ENCODE data around the gene XPNPEP3.
A peak's percentile ranks its signal among the peaks of the same experiment; 100 is the strongest.
"Not testable (repeated sequence)": the region's sequence is repeated elsewhere in the genome, so short reads cannot be mapped to it uniquely, and the experiment has no call there.

XPNPEP3 gene

DNA sequence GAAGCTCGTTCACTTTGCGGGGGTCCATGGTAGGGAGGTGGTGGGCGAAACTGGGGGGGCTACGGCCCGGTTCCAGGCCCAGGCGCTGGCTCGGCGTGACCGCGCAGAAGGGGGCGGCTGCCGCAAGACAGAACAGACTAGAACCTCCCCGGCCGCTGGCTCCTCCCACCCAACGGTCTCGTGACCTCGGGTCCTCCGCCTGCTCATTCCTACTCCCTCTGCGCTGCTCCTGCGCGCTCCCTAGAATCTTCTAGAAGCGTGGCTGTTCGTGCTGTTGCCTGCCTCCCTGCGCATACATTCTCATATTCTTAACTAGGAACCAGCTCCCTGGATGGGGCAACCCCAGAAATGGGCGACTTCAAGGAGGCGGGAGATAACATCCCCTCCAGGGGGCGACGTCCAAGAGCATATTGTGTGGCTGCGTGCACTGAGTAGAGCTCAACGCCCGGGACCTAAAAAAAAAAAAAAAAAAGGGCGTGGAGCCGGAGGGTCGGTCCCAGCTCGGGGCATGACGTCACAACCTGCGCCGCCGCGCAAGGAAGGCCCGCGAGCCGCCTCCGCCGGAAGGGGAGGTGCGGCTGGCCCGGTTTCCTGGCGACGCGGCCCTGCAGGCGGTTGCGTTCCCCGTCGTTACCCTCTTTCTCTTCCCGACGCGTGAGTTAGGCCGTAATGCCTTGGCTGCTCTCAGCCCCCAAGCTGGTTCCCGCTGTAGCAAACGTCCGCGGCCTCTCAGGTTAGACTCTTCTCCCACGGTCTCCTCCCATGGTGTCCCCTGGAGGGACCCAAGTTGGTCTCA, at the start of gene XPNPEP3, which contains the start of gene ST13:
TSS of gene XPNPEP3 (plus strand) at position 636 of the 796 bp plus-strand sequence. CDS start at position 670, 34 bp downstream.
TSS of gene ST13 (minus strand) at position 127 of the 796 bp plus-strand sequence. CDS start at position 28, 99 bp downstream.
- peak; percentile 54 for DNase-seq

DNA sequence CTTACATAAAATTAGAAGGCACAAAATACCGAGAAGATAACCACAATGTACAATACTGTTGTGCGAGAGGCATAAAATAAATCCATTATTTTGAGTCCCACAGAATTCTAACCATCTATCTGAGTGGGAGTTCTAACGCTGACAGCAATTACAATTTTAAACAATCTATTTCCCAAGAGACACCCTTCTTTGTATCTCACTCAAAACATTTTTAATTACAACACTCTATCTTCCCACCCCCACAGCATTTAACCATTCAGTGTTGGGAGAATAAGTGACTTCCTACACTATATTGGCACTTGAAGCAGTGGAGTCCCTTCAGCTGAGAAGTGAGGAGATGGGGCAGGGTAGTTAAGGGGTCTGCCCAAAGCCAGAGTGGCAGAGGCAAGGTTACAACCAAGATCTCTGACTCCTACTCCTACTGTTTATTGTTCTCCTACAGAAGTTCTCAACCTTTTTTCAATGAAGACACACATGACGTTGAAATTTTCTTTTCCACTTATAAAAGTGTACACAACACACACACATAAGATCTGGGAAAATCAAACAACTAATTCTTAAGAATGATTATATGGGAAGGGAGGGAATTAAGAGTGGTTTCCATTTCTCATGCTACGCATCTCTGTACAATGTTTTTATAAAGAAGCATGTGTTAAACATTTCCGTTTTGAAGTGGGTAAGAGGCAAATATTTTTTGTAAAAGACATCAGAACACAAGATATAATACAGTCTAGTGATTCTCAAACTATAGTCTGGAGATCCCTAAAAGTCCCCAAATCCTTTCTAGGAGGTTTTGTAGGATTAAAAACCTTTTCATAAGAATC, 48.7 kb upstream of the XPNPEP3 start:
- no peak for DNase-seq

DNA sequence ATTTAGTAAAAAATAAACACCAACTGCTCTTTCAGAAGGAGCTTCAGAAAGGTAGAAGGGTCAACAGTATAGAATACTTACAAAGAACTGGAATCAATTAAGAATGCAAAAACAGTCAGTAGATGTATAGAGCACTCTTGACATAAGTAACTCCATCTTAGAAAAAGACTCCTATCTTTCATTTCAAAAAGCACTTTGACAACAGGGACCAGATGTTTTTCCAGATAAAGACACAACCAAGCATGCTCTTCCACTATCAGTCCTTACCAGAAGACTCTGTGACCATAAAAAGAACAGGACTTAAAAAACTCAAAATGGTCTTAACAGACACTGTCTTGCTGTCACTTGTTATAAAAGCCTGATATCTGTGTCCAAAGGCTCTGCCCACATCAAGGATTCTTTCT, 43.0 kb upstream of the XPNPEP3 start:
- no peak for DNase-seq

DNA sequence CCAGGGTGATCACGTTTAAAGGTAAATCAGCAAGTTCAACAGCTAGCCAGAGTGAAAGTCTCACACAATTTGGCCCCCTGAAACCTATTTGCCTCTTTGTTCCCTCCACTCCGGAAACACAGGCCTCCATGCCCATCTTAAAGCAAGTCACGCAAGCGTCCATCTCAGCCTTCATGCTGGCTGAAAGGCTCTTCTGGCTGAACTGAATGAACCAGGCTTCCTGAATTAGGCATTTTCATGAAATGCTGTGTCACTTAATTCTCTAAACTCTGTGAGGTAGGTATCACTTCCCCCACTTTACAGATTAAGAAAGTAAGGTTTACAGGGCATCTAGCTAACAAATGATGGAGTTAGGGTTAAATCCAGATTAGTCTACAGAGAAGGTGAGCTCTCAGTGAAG, 39.2 kb upstream of the XPNPEP3 start:
- DNase-seq, result no peak

DNA sequence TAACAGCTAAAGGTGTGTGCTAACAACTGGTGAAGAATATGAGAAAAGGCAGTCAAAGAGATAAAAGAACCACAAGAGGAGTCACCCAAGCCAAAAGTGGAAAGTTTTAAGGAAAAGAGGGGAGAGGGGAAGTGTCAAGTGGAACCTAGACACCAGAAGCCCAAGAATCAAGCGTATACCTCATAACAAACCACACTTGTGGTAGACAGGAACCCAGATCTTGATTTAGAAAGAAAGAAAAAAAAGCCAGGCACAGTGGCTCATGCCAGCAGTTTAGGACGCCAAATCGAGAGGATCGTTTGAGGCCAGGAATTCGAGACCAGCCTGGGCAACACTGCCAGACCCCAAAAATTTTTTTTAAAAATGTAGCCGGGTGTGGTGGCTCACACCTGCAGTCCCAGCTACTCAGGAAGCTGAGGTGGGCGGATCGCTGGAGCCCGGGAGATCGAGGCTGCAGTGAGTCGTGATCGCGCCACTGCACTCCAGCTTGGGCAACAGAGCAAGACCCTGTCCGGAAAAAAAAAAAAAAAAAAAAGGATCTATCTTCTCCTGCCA, 38.7 kb upstream of the XPNPEP3 start:
- no peak for DNase-seq

DNA sequence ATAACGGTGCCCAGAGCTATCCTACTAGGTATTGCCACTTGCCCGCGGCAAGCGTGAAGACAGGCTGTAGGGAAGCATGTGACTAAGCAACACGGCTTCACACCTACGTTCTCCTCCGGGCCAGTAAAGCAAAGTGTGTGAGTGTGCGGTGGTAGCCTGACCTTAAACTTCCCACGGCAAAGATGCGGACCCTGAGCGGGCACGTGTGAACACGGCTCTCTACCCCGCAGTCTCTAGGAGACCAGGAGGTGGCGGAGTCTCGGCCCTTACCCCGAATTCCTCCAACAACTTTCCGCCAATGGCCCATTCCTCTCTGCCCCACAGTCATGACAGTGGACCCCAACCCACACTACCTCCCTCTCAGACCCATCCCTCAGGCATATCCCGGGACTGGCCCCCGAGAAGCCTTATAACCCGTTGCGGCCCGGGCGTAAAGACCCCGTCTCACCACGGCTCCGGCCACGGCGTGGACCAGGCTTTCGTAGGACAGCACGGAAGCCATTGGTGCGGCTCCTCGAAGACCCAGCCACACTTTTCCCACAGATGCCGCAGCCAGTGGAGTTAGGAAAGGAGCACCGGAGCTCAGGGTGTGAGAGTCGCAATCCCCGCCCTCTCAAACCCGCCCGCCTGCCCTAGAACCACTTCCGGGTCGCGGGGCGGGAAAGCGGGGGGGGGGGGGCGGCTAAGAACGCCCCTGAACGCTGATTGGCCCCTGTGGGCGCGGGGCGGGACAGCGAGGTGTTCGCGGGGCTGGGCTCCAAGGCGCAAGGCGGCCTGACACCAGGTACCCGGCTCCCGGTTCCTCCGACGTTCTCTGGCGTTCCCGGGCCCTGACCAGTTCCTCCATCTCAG, 38.0 kb upstream of the XPNPEP3 start, which contains the start of gene SLC25A17:
TSS of gene SLC25A17 (minus strand) at position 600 of the 852 bp plus-strand sequence. CDS start at position 502, 98 bp downstream.
- peak; percentile 5 for DNase-seq

DNA sequence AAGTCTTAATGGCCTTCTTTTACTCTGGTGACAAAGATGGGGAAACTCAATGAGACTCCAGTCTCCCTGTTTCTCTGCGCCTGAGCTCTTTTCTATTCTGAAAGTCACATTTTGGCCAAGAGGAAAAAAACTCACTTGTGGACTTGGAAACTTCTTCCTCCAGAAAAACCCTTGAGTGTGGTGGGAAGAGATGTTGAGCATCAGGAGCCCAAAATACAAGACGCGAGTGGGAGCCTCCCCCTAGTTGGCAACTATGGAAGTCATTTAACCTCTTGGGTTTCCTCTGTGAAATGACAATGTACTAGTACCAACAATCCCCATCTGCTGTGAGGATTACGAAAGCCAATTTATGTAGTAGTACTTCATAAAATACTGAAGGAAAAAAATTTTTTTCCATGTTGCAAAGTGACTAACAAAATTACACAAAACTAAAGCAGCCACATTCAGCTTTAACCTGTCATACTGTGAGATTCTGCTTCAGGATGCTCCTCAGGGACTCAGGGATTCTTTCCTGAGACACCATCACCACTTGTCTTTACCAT, 37.3 kb upstream of the XPNPEP3 start:
- no peak for DNase-seq

DNA sequence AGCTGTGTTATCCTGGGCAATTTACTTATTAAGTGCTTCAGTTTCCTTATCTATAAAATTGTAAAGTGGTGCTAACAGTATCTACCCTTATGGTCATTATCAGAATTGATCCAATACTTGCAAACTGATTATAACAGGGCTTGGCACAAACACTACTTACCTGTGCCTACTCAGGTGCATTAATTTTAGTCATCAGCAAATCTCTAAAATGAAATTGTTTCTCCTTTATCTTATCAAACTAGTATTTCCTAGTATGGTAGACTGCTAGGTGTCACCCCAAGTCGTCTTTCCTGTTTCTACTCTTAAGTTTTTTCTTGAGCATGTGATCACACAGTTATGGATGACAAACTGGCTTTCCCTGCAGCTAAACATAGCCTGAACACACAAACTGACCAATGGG, 33.5 kb upstream of the XPNPEP3 start:
- DNase-seq, result no peak

DNA sequence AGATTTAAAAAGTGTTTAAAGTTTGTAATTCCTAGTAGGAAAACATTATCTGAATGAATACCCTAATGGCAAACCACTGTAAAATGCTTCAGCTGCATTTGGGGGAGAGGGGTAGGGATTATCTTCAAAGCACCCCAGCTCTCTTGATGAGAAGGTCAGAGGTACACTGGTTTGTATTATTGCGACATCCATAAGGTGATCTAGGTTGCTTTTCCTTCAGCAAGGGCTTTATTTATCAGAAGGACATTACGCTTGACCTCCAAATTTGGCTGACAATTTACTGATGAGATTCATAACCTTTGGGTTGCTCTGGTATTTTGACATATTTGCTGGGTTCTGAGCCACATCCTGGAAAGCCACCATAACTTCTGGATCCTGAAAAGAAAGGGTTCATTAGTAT, 30.7 kb upstream of the XPNPEP3 start:
- not testable (repeated sequence) for DNase-seq

DNA sequence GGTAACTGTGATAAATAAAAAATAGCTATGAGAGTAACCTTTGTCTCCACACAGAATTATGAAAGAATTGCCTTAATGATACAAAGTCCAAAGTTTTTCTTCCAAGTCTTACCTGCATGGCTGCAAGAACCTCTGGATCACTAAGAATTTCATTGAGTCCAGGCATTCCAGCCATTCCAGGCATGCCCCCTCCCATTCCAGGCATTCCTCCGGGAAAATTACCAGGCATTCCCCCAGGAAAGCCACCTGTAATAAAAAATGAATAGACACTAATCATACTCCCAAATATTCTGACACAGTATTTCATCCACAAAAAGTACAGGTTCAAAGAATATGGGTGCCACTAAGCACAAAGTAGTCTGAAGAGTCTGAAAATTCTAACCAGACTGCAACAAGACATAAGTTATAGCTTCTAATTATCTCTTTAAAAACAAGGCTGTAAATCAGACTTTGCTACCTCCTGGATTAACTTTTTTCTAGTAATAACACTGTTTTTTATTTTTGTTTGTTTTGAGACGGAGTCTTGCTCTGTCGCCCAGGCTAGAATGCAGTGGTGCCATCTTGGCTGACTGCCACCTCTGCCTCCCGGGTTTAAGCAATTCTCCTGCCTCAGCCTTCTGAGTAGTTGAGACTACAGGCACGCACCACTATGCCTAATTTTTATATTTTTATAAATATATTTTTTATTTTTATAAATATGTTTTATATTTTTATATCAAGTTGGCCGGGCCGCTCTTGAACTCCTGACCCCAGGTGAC, 29.8 kb upstream of the XPNPEP3 start:
- DNase-seq, result no peak

DNA sequence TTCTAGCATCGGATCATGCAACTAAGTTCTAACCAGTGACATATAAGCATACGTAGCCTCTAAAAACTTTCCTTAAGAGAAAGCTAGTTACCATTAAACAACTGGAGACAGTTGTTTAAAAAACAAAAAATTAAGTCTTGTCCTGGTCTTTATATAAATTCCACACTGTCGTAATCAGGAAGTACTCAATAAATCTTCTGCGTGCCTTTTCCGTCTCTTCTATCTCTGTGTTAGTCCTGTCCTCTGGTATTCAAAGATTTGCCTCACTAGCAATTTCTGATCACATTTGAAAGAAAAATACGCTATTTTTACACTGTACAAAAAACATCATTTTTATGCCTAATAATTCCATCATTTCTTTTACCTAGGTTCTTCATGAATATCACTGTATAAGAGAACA, 27.8 kb upstream of the XPNPEP3 start:
- DNase-seq, result no peak

DNA sequence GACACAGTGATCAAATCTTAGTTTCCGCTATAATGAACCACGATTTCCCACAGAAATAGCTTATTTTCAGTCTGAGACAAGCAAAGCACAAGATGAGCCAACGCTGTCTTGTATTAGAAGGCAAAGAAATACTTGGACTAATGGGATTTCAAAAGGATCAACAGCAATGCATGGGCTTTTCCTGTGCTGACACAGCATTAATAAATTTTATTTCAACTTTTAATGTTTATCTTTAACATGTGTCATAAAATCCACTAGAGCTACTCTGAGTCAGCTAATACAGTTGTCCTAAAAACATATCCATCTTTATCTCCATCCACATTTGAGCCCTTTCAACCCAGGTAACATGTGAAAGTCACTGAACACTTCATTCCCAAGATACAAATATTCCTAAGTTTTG, 22.3 kb upstream of the XPNPEP3 start:
- no peak for DNase-seq

DNA sequence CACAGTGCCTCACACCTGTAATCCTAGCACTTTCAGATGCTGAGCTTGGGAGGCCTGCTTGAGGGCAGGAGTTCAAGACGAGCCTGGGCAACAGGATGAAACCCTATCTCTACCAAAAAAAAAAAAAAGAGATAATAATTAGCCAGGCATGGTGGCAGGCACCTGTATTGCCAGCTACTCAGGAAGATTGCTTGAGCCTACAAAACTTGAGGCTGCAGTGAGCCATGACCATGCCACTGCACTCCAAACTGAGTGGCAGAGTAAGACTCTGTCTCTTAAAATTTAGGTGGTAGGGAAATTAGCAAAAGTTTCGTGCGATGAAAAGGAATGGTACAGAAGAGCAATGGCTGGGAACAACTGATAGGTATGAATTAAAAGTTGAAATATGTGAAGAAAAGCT, 18.5 kb upstream of the XPNPEP3 start:
- DNase-seq, result no peak

DNA sequence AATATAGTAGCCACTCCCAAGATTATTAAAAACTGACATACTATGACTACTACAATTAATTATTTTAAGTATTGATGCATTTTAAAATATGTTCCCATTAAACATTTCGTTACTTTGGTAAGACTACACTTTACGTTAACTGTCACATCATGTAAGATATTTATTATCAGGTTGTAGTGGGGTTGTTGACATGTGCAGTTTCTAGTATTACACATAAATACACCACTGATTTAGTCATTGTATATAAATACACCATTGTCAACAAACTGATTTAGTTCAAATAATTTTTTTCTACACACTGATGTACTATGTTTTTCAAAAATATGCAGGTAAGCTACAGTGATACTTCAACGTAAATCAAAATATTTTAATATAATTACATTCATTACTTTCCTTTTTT, 12.0 kb upstream of the XPNPEP3 start:
- DNase-seq, result no peak

DNA sequence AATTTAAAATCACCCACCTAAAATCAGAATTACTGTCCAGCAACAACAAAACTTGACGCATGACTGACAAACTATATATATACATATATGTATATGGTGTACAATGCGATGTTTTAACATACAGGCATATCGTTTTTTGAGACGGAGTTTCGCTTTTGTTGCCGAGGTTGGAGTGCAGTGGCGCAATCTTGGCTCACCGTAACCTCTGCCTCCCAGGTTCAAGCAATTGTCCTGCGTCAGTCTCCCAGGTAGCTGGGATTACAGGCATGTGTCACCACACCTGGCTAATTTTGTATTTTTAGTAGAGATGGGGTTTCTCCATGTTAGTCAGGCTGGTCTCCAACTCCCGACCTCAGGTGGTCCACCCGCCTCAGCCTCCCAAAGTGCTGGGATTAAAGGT, 11.1 kb upstream of the XPNPEP3 start:
- DNase-seq, result not testable (repeated sequence)

DNA sequence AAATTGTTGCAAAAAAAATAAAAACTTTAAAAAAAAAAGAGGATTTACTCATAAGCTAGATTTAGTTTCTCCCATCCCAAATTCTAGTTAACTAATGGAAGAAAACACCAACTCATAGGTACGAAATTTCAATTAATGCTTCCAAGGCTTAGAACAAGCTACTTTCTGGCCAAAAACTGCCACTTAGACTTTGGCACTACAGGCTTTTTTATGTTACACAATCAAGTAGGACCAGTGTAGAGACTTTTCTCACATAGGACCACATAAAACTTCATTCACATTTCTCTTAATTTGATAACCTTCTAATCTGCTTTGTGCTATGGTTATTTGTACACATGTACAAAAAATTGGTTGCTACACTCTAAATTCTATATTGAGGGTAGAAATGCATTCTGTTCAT, 3.6 kb upstream of the XPNPEP3 start:
- DNase-seq, result no peak

DNA sequence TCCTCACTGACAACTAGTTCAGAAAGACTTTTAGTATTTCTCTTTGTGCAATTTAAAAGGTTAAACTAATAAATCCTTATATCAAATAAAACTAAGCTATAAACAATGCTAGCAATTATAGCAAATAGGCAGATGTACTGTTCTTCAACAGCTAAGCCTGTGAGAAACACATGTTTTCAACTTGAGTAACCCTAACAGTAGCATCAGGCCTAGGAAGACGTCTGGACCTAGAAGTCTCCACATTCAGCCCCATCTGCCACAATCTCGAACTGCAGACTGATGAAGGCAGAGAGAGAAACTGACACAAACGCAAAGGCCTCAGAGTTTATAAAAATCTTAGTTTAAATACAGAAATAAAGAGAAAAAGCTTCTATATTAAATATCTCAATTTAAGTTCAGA, 3.0 kb upstream of the XPNPEP3 start:
- DNase-seq, result no peak

DNA sequence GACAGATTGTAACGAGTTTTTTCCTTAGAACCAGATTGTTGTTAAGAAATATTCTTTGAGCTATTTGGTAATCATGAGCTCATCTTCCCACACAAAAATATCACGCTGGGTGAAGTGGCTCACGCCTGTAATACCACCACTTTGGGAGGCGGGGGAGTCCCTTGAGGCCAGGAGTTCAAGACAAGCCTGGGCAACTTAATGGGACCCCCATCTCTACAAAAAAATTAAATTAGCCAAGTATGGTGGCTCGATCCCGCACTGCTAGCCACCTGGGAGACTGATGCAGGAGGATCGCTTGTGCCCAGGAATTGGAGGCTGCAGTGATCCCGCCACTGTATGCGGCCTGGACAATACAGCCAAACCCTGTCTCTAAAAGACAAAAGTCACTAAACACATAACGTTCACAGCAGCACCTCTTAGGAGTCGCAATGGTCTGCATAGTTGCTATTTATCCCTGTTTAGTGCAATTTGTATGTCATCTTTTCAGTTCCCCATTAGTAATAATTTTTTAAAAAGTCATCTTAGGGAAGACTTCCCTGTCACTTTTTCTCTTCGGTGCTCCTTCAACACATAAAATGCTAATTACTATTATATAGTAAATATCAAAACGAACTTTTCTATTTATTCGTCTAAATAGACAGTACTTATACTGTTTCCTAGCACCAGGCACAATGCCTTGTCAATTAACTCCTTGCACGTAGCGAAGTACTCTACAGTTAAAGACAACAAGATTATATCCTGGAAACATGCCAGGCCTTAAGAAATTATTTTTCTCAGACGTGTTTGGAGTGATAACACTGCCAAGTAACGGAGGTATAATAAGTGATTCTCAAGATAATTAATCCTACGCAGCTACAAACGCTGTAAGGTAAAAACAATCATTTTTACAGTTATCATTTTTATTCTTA, 1.6 kb upstream of the XPNPEP3 start:
- no peak for DNase-seq

DNA sequence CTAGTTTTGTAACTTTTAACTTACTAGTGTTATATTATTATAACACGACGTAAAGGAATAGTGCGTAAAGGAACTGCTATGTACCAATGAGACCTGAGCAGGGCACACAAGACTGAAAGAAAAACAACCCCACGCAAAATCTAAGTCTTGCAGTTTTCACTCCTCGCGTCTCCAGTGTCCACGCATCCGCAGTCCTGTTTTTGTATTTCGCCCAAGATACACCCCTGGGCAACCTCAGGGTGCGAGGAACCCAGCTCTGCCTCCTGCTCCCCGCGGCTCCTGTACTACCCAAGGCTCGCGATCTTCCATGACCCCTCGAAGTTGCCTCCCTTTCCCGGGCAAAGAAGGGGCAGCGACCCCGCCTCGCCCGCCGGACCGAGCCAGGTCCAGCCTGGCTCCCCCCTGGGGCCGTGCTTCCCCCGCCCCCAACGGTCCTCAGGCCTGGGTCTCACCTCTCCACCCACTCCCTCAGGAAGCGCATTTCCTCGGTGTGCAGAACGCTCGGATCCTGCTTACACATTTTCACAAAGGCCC, 902 bp upstream of the XPNPEP3 start:
- no peak for DNase-seq

DNA sequence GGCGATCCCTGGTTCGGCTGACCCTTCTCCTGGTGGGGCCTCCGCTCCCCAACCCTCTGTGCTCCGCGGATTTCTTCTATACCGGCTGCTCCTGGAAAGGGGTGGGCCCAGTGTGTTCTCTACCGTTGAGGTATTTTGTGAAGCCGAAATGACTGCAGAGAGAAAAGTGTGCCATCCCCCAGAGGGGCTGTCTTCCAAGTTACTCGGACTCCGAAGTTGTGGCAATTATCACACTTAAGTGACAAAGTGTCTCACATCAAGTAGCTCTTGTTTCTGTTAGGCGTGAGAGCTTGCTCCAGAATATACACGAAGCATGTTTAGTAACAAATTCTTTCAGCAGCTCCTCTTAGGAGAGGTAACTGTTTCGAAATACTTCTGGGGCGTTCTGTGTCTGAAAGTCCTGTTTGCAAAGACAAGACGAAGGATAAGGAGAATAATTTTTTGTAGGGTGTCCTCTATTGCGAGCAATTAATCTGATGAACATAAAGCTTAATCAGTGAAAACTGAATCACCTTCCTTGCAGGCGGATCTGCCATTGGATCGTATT, 434 bp downstream of the XPNPEP3 start:
- DNase-seq, result no peak
